B cell (primary cell): ENCODE results near the gene AZU1. TPM values are rescaled to one million over a fixed set of nuclear protein-coding genes. Genes with fewer than 3 reads are reported as not detected.

Experiments
- ATAC-seq: fragments of 200-7000 bp; cut with Tn5 transposase; one replicate; pipeline ENCODE4 v1.10.0; 2021; ENCODE audit warnings: low read depth, mild to moderate bottlenecking, moderate number of reproducible peaks, moderate library complexity
- CTCF ChIA-PET: fragments of 350-600 bp; sonication (Branson Sonifier 250); formaldehyde crosslinking; loops from one replicate; lab custom pipeline; 2021; ENCODE audit warnings: antibody characterized with exemption, inconsistent platforms; lab: Charles Lee
- POLR2A ChIA-PET: fragments of 350-600 bp; sonication (Branson Sonifier 250); formaldehyde crosslinking; loops from one replicate; lab custom pipeline; 2021; ENCODE audit warnings: antibody characterized with exemption; lab: Charles Lee
- DNase-seq: peaks from one replicate; pipeline ENCODE4 v3.0.0; 2013
- H2AFZ ChIP-seq: 2 replicates; pipeline ENCODE4 v1.6.1; 2012; ENCODE audit warnings: mild to moderate bottlenecking, low read depth, low read length; ENCODE audit not compliant: insufficient read depth, poor library complexity, severe bottlenecking
- H3K27ac ChIP-seq, 2 donors: 1 replicate in 1 of 2; 2 replicates in 1 of 2; pipeline ENCODE4 v1.5.1; 2012 to 2013; ENCODE audit warnings: low read length in 2 of 2, mild to moderate bottlenecking in 2 of 2, moderate library complexity in 1 of 2
- H3K27me3 ChIP-seq, 4 experiments: fragments of 200-600 bp in 1 of 4; sonication (generic) in 1 of 4; replicated peaks in 1 of 4; 1 replicate in 2 of 4; 2 replicates in 2 of 4; pipeline versions ENCODE4 v1.6.1 to v1.7.0; 2013 to 2016; ENCODE audit warnings: low read length in 3 of 4, mild to moderate bottlenecking in 2 of 4, mixed read lengths in 1 of 4, moderate library complexity in 1 of 4; ENCODE audit not compliant: insufficient read depth in 4 of 4, control insufficient read depth in 3 of 4; ENCODE audit errors: control extremely low read depth in 1 of 4
- H3K36me3 ChIP-seq, 2 experiments: replicated peaks in 1 of 2; 1 replicate in 1 of 2; 2 replicates in 1 of 2; pipeline versions ENCODE4 v1.6.1 to v1.7.1; 2013; ENCODE audit warnings: low read length in 1 of 2; ENCODE audit not compliant: insufficient read depth in 2 of 2, control insufficient read depth in 1 of 2; ENCODE audit errors: control extremely low read depth in 1 of 2, extremely low read depth in 1 of 2
- H3K4me1 ChIP-seq, 2 donors: fragments of 200-600 bp in 1 of 2; sonication (generic) in 1 of 2; 1 replicate in 1 of 2; 2 replicates in 1 of 2; pipeline versions ENCODE4 v1.5.1 to v1.6.1; 2013 to 2017; ENCODE audit warnings: low read length in 2 of 2; ENCODE audit not compliant: control insufficient read depth in 2 of 2, insufficient read depth in 2 of 2
- H3K4me2 ChIP-seq: replicated peaks from 2 replicates; pipeline ENCODE3; 2012; ENCODE audit warnings: mild to moderate bottlenecking, low read depth, low read length; ENCODE audit not compliant: poor library complexity, severe bottlenecking
- H3K4me3 ChIP-seq, 5 experiments: fragments of 200-600 bp in 1 of 5; sonication (generic) in 1 of 5; 1 replicate in 3 of 5; 2 replicates in 2 of 5; pipeline versions ENCODE4 v1.5.1 to v1.7.0; 2011 to 2016; ENCODE audit warnings: low read length in 4 of 5, mild to moderate bottlenecking in 4 of 5, low read depth in 2 of 5, control low read depth in 1 of 5, moderate library complexity in 1 of 5; ENCODE audit not compliant: insufficient read depth in 1 of 5; ENCODE audit errors: control extremely low read depth in 1 of 5, extremely low read depth in 1 of 5
- H3K79me2 ChIP-seq: fragments of 200-600 bp; sonication (generic); one replicate; pipeline ENCODE4 v1.6.0; 2016; ENCODE audit warnings: low read length; ENCODE audit not compliant: control insufficient read depth, insufficient read depth
- H3K9ac ChIP-seq: fragments of 200-600 bp; sonication (generic); 2 replicates; pipeline ENCODE4 v1.6.1; 2017; ENCODE audit warnings: mild to moderate bottlenecking, low read length, moderate library complexity
- H3K9me3 ChIP-seq, 3 donors: one replicate each; pipeline versions ENCODE4 v1.6.1 to v1.7.1; 2013; ENCODE audit warnings: low read length in 2 of 3; ENCODE audit not compliant: control insufficient read depth in 2 of 3, insufficient read depth in 1 of 3; ENCODE audit errors: control extremely low read depth in 1 of 3
- H4K20me1 ChIP-seq: 2 replicates; pipeline ENCODE4 v1.6.0; 2012; ENCODE audit warnings: mild to moderate bottlenecking, low read length; ENCODE audit not compliant: insufficient read depth, control insufficient read depth, poor library complexity, severe bottlenecking
- H3K27ac Mint-ChIP-seq: one replicate; pipeline ENCODE4 v1.8.0; 2021; ENCODE audit warnings: mixed read lengths
- H3K27me3 Mint-ChIP-seq: one replicate; pipeline ENCODE4 v1.8.0; 2021; ENCODE audit warnings: mixed read lengths
- H3K4me1 Mint-ChIP-seq: one replicate; pipeline ENCODE4 v1.8.0; 2021; ENCODE audit warnings: mixed read lengths
- H3K4me3 Mint-ChIP-seq: one replicate; pipeline ENCODE4 v1.8.0; 2021; ENCODE audit warnings: mixed read lengths
- H3K9me3 Mint-ChIP-seq: one replicate; pipeline ENCODE4 v1.8.0; 2022; ENCODE audit warnings: mixed read lengths; ENCODE audit not compliant: insufficient read depth
- CTCF ChIP-seq: fragments of 200-600 bp; IDR thresholded peaks from one replicate; pipeline ENCODE4 v1.8.0; 2022; ENCODE audit warnings: antibody characterized with exemption, mild to moderate bottlenecking
- EZH2 ChIP-seq: IDR thresholded peaks from 2 replicates; pipeline ENCODE4 v1.6.1; 2012; ENCODE audit warnings: borderline replicate concordance, low read depth, mild to moderate bottlenecking, moderate library complexity, low read length; ENCODE audit not compliant: insufficient read depth, poor library complexity, severe bottlenecking
- WGBS: methylation state at CpG from one replicate; pipeline ENCODE4 v1.1.5; 2013; ENCODE audit warnings: missing lambda C conversion rate; ENCODE audit not compliant: insufficient coverage; 5-methylcytosine and 5-hydroxymethylcytosine counted together
- intact Hi-C: fragments of 100-400 bp; cut with micrococcal nuclease; formaldehyde crosslinking; loops from one replicate; pipeline ENCODE4 v1.10.0; 2022
- polyA plus RNA-seq: library from polyadenylated mRNA; depleted of rRNA; stranded (reverse); fragments of >200 nt; gene quantifications from 2 replicates; pipeline ENCODE4 v1.2.3, GENCODE V29; 2012
- total RNA-seq, 2 donors: library from RNA; stranded (reverse); fragments of 120-200 nt in 1 of 2; gene quantifications; 1 replicate in 1 of 2; 2 replicates in 1 of 2; pipeline versions ENCODE4 v1.2.3 to v1.2.4, GENCODE V29; 2013 to 2022

Gene AZU1
- total and polyA plus RNA-seq, 2 donors (not counting 1 experiment from before 2014, with no cell fraction given), result 0.13 to 0.44 TPM

GRCh38 chr19:821231-821824 is 6.3 kb upstream of the AZU1 start:
- WGBS, result 6% methylated on average over 50 of the region's 64 CpGs

More at GRCh38 chr19:821231-821824, 6.3 kb upstream of the AZU1 start:
- Mint-ChIP-seq H3K4me3 (no peak overlapping the region), H3K9me3 (no peaks in the 10 kb centered on the region), H3K4me1 (peaks cover 2% of the 10 kb centered on the region), H3K27me3 (peaks cover 7% of the 10 kb centered on the region), H3K27ac (no peak overlapping the region)
- no peaks in the 10 kb centered on the region for H3K36me3 ChIP-seq
- ATAC-seq (no peak), DNase-seq (no peak)
- ChIA-PET POLR2A (interaction anchor here (0.8 kb wide), 1 partner anchor 98 kb away, joined by 3 read pairs; no protein-coding TSS in a partner anchor), CTCF (no interaction called here)
- peaks cover 3% of the 10 kb centered on the region for H3K79me2 ChIP-seq
- peaks cover 0 to 2% (median 0%) of the 10 kb centered on the region in 3 donors for H3K9me3 ChIP-seq
- no peak overlapping the region for H2AFZ ChIP-seq
- peaks cover 0 to 22% (median 8%) of the 10 kb centered on the region in 4 experiments for H3K27me3 ChIP-seq
- intact Hi-C loops, result no loop called here
- no peak overlapping the region for H3K27ac ChIP-seq
- peaks cover 0 to 4% of the 10 kb centered on the region in 2 donors for H3K4me1 ChIP-seq
- no peaks in the 10 kb centered on the region for H4K20me1 ChIP-seq
- no peak overlapping the region for H3K4me3 ChIP-seq
- H3K9ac ChIP-seq, result no peak overlapping the region
- no peak for TF ChIP-seq CTCF
- no peak for TF ChIP-seq EZH2
- H3K4me2 ChIP-seq, result peak overlapping the region; percentile 44
